ENCODE results near the gene DCTN1. TPM values are rescaled to one million over a fixed set of nuclear protein-coding genes. Genes with fewer than 3 reads are reported as not detected.
A peak's percentile ranks its signal among the peaks of the same experiment; 100 is the strongest.

The DCTN1 gene
- total RNA-seq, 1 donor from 2014 or later: 182 TPM

GRCh38 chr2:74387346-74387745, 7.2 kb upstream of the DCTN1 start:
- peaks cover 1% of the 10 kb centered on the region for H3K36me3 Mint-ChIP-seq (ENCODE audit: unreplicated experiment)
- no peak overlapping the region for H3K27ac Mint-ChIP-seq (ENCODE audit: unreplicated experiment)
- no peak overlapping the region for H3K4me3 Mint-ChIP-seq (ENCODE audit: unreplicated experiment)
- DNase-seq (ENCODE audit: extremely low spot score, unreplicated experiment): no peak
- no peaks in the 10 kb centered on the region for H3K27me3 Mint-ChIP-seq (ENCODE audit: unreplicated experiment)
- H3K4me1 Mint-ChIP-seq (ENCODE audit: unreplicated experiment): peaks cover 2% of the 10 kb centered on the region
- no peak for TF ChIP-seq CTCF (IDR thresholded peaks at IDR 0.05)
- no peaks in the 10 kb centered on the region for H3K9me3 Mint-ChIP-seq (ENCODE audit: unreplicated experiment)

GRCh38 chr2:74385396-74385795, 5.3 kb upstream of the DCTN1 start:
- H3K9me3 Mint-ChIP-seq (ENCODE audit: unreplicated experiment): no peaks in the 10 kb centered on the region
- H3K4me1 Mint-ChIP-seq (ENCODE audit: unreplicated experiment): peaks cover 12% of the 10 kb centered on the region
- H3K4me3 Mint-ChIP-seq (ENCODE audit: unreplicated experiment): no peak overlapping the region
- no peak overlapping the region for H3K27ac Mint-ChIP-seq (ENCODE audit: unreplicated experiment)
- DNase-seq (ENCODE audit: extremely low spot score, unreplicated experiment): no peak
- H3K36me3 Mint-ChIP-seq (ENCODE audit: unreplicated experiment): peaks cover 7% of the 10 kb centered on the region
- H3K27me3 Mint-ChIP-seq (ENCODE audit: unreplicated experiment): no peaks in the 10 kb centered on the region
- no peak for TF ChIP-seq CTCF (IDR thresholded peaks at IDR 0.05)

GRCh38 chr2:74384051-74384450, 3.9 kb upstream of the DCTN1 start:
- peaks cover 23% of the 10 kb centered on the region for H3K4me1 Mint-ChIP-seq (ENCODE audit: unreplicated experiment)
- TF ChIP-seq CTCF (IDR thresholded peaks at IDR 0.05): no peak
- H3K36me3 Mint-ChIP-seq (ENCODE audit: unreplicated experiment): peaks cover 7% of the 10 kb centered on the region
- no peak overlapping the region for H3K27ac Mint-ChIP-seq (ENCODE audit: unreplicated experiment)
- no peak for DNase-seq (ENCODE audit: extremely low spot score, unreplicated experiment)
- H3K9me3 Mint-ChIP-seq (ENCODE audit: unreplicated experiment): no peaks in the 10 kb centered on the region
- no peaks in the 10 kb centered on the region for H3K27me3 Mint-ChIP-seq (ENCODE audit: unreplicated experiment)
- H3K4me3 Mint-ChIP-seq (ENCODE audit: unreplicated experiment): no peak overlapping the region

- Mint-ChIP-seq H3K4me1 (ENCODE audit: unreplicated experiment) (peaks cover 23% of the 10 kb centered on the region), H3K36me3 (ENCODE audit: unreplicated experiment) (peaks cover 7% of the 10 kb centered on the region), H3K27ac (ENCODE audit: unreplicated experiment) (no peak overlapping the region), H3K4me3 (ENCODE audit: unreplicated experiment) (no peak overlapping the region), H3K27me3 (ENCODE audit: unreplicated experiment) (no peaks in the 10 kb centered on the region), H3K9me3 (ENCODE audit: unreplicated experiment) (no peaks in the 10 kb centered on the region)
- no peak for DNase-seq (ENCODE audit: extremely low spot score, unreplicated experiment)
- no peak for TF ChIP-seq CTCF (IDR thresholded peaks at IDR 0.05)
Measured at GRCh38 chr2:74383254-74383653, 3.1 kb upstream of the DCTN1 start.

GRCh38 chr2:74381751-74382150, 1.6 kb upstream of the DCTN1 start:
- Mint-ChIP-seq H3K4me3 (ENCODE audit: unreplicated experiment) (no peak overlapping the region), H3K9me3 (ENCODE audit: unreplicated experiment) (no peaks in the 10 kb centered on the region), H3K4me1 (ENCODE audit: unreplicated experiment) (peaks cover 23% of the 10 kb centered on the region), H3K27me3 (ENCODE audit: unreplicated experiment) (no peaks in the 10 kb centered on the region), H3K36me3 (ENCODE audit: unreplicated experiment) (peaks cover 14% of the 10 kb centered on the region), H3K27ac (ENCODE audit: unreplicated experiment) (peak overlapping the region; percentile 9)
- DNase-seq (ENCODE audit: extremely low spot score, unreplicated experiment): no peak
- no peak for TF ChIP-seq CTCF (IDR thresholded peaks at IDR 0.05)

Data from osteocyte (in vitro differentiated cells).